Nephron progenitor cell (in vitro differentiated cells): ENCODE data around the gene CENPC.

Source experiments
- DNase-seq: peaks from one replicate; pipeline ENCODE4 v3.0.0; 2021
- H3K27ac Mint-ChIP-seq: 2 replicates; pipeline ENCODE4 v1.8.0; 2021; ENCODE audit warnings: mild to moderate bottlenecking, moderate library complexity, mixed read lengths
- H3K27me3 Mint-ChIP-seq: 2 replicates; pipeline ENCODE4 v1.8.0; 2021; ENCODE audit warnings: mild to moderate bottlenecking, low read depth, mixed read lengths; ENCODE audit not compliant: poor library complexity
- H3K36me3 Mint-ChIP-seq: 2 replicates; pipeline ENCODE4 v1.8.0; 2021; ENCODE audit warnings: low read depth, mixed read lengths
- H3K4me1 Mint-ChIP-seq: 2 replicates; pipeline ENCODE4 v1.8.0; 2021; ENCODE audit warnings: mixed read lengths
- H3K4me3 Mint-ChIP-seq: 2 replicates; pipeline ENCODE4 v1.8.0; 2021; ENCODE audit warnings: mild to moderate bottlenecking, moderate library complexity, mixed read lengths
- H3K9me3 Mint-ChIP-seq: 2 replicates; pipeline ENCODE4 v1.8.0; 2021; ENCODE audit warnings: mild to moderate bottlenecking, moderate library complexity, mixed read lengths
- CTCF ChIP-seq: fragments of 200-600 bp; sonication (generic); IDR thresholded peaks from 2 replicates; pipeline ENCODE4 v1.5.0; 2021; ENCODE audit warnings: antibody characterized with exemption

The CENPC gene

GRCh38 chr4:67436742-67437141 is 108.6 kb downstream of the CENPC start:
- no peak overlapping the region for H3K4me3 Mint-ChIP-seq

GRCh38 chr4:67430989-67431388 is 114.3 kb downstream of the CENPC start:
- peaks cover 3% of the 10 kb centered on the region for H3K27me3 Mint-ChIP-seq
- H3K4me3 Mint-ChIP-seq, result no peak overlapping the region
- TF ChIP-seq CTCF, result no peak
- no peak for DNase-seq
- H3K36me3 Mint-ChIP-seq, result peaks cover 30% of the 10 kb centered on the region
- no peaks in the 10 kb centered on the region for H3K9me3 Mint-ChIP-seq
- no peaks in the 10 kb centered on the region for H3K4me1 Mint-ChIP-seq
- no peak overlapping the region for H3K27ac Mint-ChIP-seq

More at GRCh38 chr4:67436742-67437141, 108.6 kb downstream of the CENPC start:
- Mint-ChIP-seq H3K36me3 (peaks cover 56% of the 10 kb centered on the region), H3K27ac (no peak overlapping the region), H3K9me3 (peaks cover 6% of the 10 kb centered on the region), H3K27me3 (no peaks in the 10 kb centered on the region), H3K4me1 (no peaks in the 10 kb centered on the region)
- DNase-seq, result no peak
- TF ChIP-seq CTCF, result no peak

- Mint-ChIP-seq H3K9me3 (no peaks in the 10 kb centered on the region), H3K4me1 (no peaks in the 10 kb centered on the region), H3K27ac (no peak overlapping the region), H3K4me3 (no peak overlapping the region), H3K36me3 (peaks cover 21% of the 10 kb centered on the region), H3K27me3 (peaks cover 6% of the 10 kb centered on the region)
- no peak for DNase-seq
- no peak for TF ChIP-seq CTCF
These were observed 116.5 kb downstream of the CENPC start for GRCh38 chr4:67428819-67429218.
